CD1c-positive myeloid dendritic cell (primary cell): Measurements from ENCODE around the gene LRP1B.

ENCODE experiments used
- DNase-seq: peaks from one replicate; pipeline ENCODE4 v3.0.0-alpha.2; 2016; ENCODE audit errors: extremely low spot score

LRP1B gene

DNA sequence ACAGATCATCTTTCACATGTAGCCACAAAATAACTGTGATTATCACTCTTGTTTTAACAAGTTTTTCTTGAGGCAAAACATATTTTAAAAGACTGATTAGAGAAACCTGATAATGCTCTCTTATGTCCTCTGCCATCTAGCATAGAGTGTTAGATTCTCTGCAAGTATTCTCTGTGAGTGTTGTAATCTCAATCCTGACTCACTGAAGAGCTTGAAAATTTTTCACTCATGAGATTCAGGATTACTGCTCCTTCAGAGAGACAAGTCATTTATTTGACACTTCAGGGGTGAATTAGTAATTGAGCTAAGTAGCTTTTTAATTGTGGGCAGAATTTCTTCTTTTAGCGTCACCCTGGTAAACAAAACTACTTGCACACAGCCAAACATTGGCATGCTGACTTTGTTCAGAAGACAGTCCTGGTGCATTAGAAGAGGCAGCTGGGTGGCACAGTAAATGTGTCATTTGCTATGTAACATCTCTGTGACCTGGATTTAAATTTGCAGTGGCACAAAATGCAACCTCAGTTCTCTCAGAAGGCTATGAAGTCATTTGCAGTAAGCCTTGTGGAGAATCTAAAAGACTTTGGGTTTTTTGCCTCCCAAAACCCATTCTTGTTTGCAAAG lies 172.9 kb downstream of the LRP1B start:
- DNase-seq: no peak

DNA sequence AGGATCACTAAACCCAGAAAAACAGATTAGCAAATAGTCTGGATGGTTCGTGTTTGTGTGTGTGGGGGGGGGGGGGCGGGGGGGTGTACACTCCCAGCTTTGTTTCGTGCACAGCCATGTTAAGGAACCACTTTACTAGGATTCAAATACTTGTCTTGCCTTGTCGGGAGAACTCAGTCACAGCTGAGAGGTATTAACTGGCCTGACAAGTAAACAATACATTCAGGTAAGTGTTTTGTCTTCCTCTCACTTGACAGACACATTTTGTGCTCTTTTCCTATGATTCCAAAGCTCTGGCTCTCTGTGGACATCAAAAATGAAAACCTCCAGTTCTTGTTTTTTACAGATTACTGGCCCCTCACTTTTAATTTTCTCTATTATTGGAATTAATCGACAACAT lies 173.5 kb downstream of the LRP1B start:
- DNase-seq: no peak

DNA sequence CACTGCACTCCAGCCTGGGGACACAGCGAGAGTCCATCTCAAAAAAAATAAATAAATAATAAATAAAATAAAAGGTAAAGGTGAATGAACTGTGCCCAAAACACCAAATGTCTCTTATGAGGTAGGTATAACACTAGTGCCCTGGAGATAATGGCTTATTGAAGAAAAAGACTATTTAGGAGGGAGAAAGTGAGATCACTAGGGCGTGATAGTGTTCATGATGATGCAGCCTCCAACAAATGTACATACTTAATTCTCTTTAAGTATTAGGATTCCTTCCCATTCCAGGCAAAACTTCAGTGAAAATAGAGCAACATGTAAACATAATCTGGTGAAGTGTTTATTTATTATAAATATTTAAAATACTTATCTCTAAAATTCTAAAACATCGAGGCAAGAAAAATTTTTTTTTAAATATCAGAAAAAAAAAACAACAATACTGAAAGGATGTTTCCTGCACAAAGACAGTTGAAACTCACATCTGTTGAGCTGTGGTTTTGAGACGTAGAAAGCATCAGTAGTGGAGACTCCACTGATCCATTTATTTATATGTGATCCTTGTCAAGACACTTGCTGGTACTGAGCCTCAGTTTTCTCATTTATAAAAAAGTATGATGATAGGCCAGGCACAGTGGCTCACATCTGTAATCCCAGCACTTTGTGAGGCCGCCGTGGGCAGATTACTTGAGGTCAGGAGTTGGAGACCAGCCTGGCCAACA lies 183.3 kb downstream of the LRP1B start:
- DNase-seq: no peak

DNA sequence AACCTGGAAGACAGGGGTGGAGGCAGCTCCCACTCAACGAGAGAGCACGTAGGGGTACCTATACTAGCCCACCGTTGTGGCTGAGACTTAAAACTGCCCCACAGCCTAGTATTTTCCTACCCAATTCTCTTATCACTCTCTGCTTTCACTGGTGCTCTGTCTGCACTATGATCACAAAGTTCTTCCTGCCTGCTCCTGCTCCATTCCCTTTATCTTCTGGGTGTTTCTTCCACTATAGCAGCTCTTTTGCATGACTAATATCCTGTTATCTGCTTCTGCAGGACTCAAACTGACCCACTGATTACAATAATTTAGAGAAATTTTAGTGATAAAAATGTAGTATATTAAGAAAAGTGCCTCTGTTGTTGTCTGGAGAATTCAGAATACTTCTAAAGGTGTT lies 184.8 kb downstream of the LRP1B start:
- no peak for DNase-seq

DNA sequence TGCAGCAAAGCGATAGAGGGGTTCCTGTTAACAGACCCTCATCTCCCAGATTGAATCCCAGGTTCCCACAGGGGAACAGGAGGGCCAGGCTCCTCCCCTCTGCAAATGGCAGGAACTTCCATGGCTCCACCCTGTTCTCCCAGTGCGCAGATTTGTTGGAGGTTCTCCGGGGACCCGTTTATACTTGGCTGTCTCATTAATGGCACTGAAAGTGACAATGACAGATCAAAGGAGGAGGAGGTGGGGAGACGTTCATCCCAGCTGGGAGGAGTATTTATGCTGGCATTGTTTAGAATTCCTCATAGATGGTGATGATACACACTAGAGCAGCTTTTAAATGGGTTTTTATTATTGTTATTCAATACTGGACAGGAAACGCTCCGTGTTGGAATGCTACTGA lies 186.9 kb downstream of the LRP1B start:
- no peak for DNase-seq

DNA sequence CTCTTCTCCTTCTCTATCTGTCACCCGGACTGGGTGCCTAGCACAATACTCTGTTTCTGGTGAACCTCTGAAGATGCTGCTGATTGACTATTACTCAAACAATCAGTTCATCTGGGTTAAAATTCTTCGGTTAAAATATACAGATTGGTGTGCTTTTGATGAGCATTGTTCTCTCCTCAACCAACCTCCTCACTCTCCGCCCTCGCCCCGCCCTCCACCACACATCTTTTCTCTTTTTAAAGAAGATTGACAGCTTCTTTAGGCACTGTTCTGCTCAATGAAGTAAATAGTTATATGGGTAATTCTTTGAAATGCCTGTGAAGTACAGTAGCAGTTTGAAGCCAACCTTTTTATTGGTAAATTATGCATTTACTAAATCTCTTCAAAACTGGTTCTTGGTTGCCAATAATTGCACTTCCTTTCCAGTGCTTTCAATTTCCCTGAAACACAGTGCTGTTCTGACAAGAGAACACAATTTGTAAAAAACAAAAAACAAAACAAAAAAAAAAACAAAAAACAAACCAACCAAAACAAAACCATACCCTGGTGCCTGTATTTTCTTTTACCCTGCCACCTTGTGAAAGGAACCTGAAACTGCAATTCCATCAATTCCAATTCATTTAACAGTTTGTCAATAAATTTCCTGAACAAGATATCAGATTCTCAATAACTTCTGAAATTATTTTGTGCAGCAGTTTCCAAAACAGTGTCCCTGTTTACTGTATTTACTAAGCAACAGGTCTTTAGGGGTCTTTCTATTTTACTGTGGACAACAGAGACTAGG lies 188.6 kb downstream of the LRP1B start:
- no peak for DNase-seq

DNA sequence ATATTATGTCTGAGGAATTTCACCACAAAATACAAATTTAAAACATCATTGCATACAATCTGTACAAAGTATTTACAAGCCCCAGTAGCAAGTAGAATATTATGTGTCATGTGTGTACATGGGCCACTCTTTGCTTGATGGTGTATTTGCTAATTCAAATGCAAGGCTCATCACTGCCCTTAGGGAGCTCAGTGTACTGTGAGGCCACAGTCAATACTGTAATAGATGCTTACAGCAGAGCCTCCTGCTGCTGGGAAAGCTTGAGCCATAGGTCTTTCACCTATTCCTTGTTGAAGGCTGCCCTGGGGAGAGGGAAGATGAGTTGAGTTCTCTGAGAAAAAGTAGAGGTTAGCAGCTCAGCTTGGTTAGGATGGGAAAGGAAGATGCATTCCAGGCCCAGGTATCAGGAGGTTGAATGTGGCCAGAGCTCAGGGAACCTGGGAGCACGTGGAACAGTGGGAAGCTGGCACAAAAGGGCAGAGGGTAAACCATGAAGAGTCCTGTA lies 189.6 kb downstream of the LRP1B start:
- no peak for DNase-seq

DNA sequence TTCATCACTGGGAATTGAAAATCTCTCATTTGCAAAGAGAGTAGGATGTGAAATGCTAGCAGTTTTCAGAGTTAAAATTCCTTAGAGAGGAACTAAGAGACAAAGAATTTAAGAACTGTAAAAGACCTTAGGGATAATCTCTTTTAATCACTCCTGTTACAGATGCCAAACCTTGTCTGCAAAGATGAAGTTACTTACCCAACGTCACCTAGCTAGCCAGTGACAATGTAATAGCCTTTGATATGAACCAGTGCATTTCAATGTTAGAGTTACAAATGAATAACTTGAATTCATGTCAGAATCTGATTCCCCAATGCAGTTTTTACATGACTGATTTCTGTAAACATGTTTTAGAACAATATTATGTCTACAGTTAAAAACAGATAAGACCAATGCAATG lies 190.1 kb downstream of the LRP1B start:
- no peak for DNase-seq

DNA sequence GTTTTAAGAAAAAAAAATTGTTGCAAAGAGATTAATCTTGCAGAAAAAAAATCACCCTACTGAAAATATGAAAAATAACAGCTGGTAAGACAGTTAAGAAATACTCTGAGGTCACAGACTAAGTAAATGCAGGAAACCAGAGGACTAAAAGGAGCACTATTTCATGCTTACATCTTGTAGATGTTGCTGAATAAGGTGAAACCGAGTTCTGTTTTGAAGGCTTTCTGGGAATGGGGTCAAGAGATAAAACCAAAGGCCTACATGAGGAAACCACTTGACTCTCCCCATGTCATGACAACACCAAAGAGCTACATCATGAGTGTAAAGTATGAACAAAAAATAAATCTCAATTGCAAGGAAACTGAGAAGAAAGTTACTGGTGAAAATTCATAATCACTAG lies 197.6 kb downstream of the LRP1B start:
- DNase-seq: no peak

DNA sequence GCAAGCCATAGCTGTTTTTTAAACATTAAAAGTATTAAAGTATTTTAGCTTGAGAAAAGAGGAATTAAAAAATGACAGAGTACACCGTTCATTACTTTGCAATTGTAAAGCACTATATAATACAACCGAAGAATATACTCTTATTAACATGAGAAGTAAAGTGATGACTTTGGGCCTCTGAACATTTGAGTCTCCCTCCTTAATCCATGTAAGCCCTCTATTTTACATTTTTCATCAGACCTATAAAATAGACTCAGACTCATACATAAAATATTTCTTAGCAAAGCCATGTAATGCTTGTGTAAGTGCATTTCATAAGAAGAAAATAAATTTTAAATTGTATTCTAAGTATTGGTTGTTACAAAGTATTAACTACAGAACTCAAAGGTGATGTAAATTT lies 198.6 kb downstream of the LRP1B start:
- no peak for DNase-seq

DNA sequence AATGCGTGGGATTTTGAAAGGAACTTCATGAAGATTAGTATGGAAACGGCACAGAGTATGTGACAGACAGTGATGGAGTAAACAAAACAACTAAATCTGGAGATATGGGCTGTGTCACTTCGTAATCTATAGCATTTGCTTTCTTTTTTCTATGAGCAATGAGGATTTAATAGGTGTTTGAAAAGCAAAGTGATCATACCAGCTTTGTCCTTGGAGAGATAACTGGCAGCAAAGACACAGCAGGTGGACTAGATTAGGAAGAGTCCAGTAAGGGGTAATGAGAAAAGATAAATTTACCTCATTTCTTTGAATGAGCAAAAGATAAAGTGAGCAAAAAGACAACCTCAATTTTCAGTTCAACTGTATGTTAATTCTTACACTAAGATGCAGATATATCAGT lies 199.0 kb downstream of the LRP1B start:
- no peak for DNase-seq

DNA sequence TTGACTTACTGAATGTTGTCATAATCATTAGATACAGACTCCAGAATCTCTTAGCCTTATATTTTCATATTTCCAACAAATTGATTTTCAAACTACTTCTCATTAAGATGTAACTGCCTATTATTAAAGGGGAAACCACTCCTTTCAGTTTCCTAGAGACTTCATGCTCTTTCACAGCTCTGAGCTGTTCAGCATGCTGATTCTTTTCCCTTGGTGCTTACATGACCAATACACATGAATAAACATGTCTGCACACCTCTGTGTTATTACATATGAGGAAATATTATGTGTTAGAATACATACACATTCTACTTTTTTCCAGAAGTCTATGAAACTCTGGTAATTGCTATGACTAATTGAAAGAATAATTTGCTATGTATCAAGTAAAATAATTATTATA lies 200.0 kb downstream of the LRP1B start:
- no peak for DNase-seq

DNA sequence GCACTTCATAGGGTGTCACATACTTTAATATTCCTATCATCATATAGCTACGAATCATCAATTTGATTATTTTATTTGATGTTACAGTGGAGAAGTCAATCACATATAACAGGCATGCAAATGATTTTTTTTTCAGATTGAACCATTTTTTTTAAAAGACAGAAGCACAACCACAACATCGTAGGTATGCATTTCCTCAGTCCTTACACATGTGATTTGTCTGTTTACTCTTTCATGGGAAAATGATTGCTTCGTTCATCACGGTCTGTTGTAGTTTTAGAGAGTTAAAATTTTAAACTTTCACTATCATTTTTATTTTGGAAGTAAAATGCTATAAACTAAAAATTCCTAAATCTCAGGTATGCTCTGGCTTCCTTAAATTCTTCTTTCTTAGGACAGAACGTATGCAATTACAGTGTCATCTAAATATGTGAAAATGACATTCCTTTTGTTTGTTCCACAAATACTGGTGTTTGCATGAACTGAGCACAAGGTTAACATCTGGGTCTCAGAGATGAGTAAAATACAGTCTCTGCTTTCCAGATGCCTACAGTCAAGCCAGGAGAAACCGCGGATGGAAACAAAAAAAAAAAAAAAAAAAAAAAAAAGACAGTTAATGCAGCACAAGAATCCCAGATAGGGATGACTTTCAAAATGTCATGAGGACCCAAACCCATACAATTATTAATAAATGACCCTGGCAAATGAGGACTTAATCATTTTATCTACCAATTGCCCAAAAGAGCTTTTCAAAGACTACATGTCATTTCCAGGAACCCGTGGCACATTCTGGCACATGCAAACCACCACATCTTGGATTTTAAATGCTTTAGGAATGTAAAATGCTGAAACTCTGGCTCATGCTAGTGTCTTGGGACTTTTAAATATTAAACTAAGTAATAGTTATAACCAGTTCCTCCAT lies 201.2 kb downstream of the LRP1B start:
- no peak for DNase-seq

DNA sequence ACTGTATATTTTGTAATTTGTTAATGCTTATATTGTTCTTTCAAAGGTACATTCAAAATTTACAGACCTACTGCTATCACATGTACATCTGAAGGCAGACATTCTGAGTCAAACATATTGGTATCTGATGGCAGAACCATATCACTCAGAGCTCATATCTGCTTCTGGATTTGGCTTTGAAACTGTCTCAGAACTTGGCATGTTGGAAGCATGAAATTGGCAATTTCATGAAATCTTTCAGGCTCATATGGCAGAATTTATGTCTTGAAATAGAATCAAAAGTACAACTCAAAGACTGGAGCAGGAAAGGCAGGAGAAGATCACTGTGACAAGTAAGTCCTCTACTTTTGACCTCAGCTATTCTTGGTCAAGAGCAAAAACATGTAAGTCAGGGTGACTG lies 202.3 kb downstream of the LRP1B start:
- DNase-seq: no peak

DNA sequence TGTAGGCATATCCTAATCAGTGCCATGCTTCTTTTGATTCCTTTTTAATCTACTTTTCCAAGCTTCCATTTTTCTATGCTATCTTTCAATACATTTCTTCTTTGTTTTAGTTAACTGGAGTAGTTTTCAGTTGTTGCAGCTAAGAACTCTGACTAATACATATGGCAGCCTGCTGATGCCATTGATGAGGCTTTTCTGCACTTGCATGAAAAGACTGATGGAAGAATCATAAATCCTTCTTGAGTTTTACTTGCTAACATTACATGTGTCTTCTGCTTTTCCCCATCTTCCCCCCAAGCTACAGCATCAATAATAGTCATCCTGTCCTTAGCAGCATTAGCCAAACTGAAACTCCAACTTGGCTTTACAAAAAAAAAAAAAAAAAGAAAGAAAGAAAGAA lies 203.3 kb downstream of the LRP1B start:
- no peak for DNase-seq

DNA sequence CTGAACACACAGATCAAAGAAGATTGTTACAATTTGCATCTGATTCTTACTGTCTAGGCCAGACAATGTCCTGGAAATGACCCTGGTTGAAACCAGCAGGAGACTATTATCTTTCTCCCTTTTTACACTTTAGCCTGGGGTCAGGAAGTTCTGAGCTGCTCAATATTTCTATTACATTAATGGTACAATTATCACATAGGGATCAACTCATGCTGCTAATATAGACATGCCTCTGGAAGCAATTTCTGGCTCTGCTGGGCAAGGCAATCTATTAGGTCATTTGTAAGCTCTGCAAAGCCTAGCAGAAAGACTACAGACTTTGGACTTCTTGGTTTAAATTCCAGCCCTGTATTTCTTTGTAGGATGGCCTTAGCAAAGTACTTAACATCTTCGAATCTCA lies 205.3 kb downstream of the LRP1B start:
- no peak for DNase-seq

DNA sequence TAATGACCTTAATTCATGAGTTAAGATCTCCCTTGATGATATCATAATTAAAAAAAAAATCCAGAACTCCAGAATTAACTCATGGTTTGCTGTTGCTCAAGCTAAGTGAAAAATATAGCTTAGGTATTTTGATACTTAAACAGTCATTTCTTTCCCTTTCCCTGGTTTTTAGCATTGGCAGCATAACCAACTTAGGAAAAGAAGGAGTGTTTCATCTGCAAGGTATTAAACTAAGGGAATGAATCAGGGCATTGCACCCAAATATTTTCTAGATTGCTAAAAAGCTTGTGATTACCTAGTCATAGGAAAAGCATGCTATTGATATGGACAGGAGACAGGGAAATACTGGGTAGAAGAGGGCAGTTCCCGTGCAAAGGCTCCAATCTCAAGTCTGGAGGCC lies 207.2 kb downstream of the LRP1B start:
- no peak for DNase-seq

DNA sequence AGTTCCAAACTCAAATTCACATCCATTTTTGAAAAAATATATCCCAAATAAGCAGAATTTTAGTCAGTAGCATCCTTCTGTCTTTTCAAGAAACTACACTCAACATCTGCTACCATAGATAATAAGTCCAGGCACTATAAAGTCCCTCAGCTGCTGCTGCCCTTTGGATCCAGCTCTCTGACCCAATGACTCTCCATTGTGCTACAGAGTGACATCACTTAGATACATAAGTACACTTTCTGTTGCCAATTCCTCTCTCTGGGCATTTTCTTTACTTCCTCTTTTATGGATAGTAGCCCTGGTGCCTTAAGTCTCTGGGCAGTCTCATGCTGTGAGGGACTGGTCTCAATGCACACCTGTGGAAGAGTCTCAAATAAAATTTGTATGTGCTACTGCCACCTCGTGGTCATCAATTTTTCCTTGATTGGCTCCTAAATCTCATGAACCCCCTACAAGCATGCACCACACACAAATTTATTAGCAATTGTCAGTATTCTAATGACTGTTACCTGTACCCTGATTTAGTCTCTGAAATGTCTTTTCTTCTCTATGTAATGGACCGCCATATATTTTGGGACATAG lies 219.2 kb downstream of the LRP1B start:
- peak; percentile 3 for DNase-seq

DNA sequence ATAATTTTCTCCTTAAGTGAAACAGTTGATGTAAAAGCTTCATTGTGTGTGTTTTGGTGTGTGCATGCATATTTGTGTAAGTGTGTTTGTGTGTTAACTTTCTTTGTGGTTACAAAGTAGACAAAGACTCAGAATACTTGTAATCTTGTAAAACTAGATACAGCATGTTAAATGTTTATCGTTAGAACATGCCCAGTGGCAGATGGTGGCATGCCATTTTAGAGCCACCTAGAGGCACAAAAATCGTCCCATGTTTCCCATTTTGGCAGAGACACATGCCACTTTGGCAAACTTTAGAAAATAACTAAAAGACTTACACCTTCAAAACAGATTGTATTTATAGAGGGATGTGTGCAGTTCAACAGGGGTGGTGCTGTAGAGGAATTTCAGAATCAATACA lies 224.1 kb downstream of the LRP1B start:
- DNase-seq: no peak

DNA sequence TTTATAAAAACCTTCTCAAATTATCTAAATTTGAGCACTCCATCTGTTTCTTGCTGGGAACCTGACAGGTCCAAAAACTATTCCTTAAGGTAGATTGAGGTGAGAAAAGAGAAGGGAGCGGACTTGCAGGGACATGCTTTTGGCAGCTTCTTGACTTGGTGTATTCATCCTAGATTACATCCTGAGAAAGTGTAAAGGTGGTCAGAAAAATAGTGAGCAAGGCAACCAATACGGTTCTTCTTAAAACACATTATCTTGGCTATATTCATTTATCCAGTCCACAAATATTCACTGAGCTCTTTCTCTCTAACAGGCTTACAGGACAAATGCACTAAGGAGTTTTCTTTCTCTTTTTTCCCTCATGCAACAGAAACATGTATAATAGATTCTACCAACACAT lies 230.0 kb downstream of the LRP1B start:
- no peak for DNase-seq

DNA sequence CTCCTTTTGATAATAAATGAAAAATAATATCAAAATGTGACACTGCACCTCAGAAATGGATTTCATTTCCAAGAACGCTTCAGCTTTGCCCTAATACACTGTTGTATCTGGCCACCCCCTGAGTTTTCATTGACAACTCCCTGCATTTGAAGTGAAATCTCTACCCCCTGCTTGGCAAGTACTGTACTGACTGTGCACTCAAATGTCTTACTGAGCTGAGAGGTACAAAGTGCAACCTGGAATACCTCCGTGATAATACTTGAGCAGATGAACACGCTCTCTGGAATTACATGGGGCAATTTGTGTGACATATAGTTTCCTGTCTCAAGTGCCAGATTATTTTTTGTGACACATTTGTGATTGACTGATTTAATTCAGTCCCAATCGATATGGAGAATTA lies 231.1 kb downstream of the LRP1B start:
- DNase-seq: no peak

DNA sequence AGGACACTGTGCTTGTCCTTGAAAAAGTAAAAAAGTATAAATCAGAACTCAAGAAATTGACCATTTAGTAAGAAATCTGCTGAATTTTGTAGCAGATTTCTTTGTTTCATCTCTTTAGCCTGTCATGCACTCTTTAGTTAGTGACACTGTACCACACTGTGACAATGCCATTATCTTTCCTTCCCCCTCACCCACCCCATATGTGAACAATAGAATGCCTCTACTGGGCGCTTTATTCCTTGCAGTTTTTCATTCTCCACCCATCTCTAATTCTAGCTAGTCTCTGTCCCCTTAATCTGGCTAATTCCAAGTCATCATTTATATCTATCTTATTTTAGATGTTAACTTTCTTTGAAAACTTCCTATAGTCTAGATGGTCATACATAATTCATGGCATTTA lies 241.0 kb downstream of the LRP1B start:
- DNase-seq: no peak
